ENCODE measurements around the gene DOCK11. TPM values are rescaled to one million over a fixed set of nuclear protein-coding genes. Genes with fewer than 3 reads are reported as not detected.

Gene DOCK11
- total RNA-seq, 1 donor from 2014 or later: 14.0 TPM

- Mint-ChIP-seq H3K27me3 (no peaks in the 10 kb centered on the region), H3K36me3 (peaks cover 3% of the 10 kb centered on the region)
- TF ChIP-seq CTCF (conservative IDR thresholded peaks at IDR 0.05): no peak
These were observed 173.8 kb downstream of the DOCK11 start for GRCh38 chrX:118669435-118669834.

GRCh38 chrX:118675326-118675965 is 179.8 kb downstream of the DOCK11 start:
- no peak for DNase-seq (ENCODE audit: extremely low spot score, unreplicated experiment)
- no peaks in the 10 kb centered on the region for H3K4me1 Mint-ChIP-seq (ENCODE audit: unreplicated experiment)
- no peaks in the 10 kb centered on the region for H3K9me3 Mint-ChIP-seq
- H3K27ac Mint-ChIP-seq: no peak overlapping the region
- TF ChIP-seq CTCF (conservative IDR thresholded peaks at IDR 0.05): no peak
- no peak overlapping the region for H3K4me3 Mint-ChIP-seq
- H3K36me3 Mint-ChIP-seq: peaks cover 3% of the 10 kb centered on the region
- no peaks in the 10 kb centered on the region for H3K27me3 Mint-ChIP-seq

More at GRCh38 chrX:118669435-118669834, 173.8 kb downstream of the DOCK11 start:
- H3K27ac Mint-ChIP-seq: no peak overlapping the region
- no peak for DNase-seq (ENCODE audit: extremely low spot score, unreplicated experiment)
- H3K9me3 Mint-ChIP-seq: no peaks in the 10 kb centered on the region
- H3K4me3 Mint-ChIP-seq: no peak overlapping the region
- H3K4me1 Mint-ChIP-seq (ENCODE audit: unreplicated experiment): no peaks in the 10 kb centered on the region

- no peak overlapping the region for H3K4me3 Mint-ChIP-seq
- no peak for DNase-seq (ENCODE audit: extremely low spot score, unreplicated experiment)
- H3K27ac Mint-ChIP-seq: no peak overlapping the region
- no peaks in the 10 kb centered on the region for H3K9me3 Mint-ChIP-seq
- H3K4me1 Mint-ChIP-seq (ENCODE audit: unreplicated experiment): no peaks in the 10 kb centered on the region
- H3K36me3 Mint-ChIP-seq: peaks cover 3% of the 10 kb centered on the region
- TF ChIP-seq CTCF (conservative IDR thresholded peaks at IDR 0.05): no peak
- no peaks in the 10 kb centered on the region for H3K27me3 Mint-ChIP-seq
These were observed 180.3 kb downstream of the DOCK11 start for GRCh38 chrX:118675966-118676349.

GRCh38 chrX:118677318-118677717 is 181.7 kb downstream of the DOCK11 start:
- TF ChIP-seq CTCF (conservative IDR thresholded peaks at IDR 0.05): no peak
- Mint-ChIP-seq H3K36me3 (peaks cover 3% of the 10 kb centered on the region), H3K27ac (no peak overlapping the region), H3K27me3 (no peaks in the 10 kb centered on the region), H3K4me3 (no peak overlapping the region), H3K4me1 (ENCODE audit: unreplicated experiment) (no peaks in the 10 kb centered on the region), H3K9me3 (no peaks in the 10 kb centered on the region)
- no peak for DNase-seq (ENCODE audit: extremely low spot score, unreplicated experiment)

- no peak overlapping the region for H3K4me3 Mint-ChIP-seq
- no peak for TF ChIP-seq CTCF (conservative IDR thresholded peaks at IDR 0.05)
- no peak overlapping the region for H3K27ac Mint-ChIP-seq
- no peaks in the 10 kb centered on the region for H3K27me3 Mint-ChIP-seq
- H3K4me1 Mint-ChIP-seq (ENCODE audit: unreplicated experiment): no peaks in the 10 kb centered on the region
- H3K9me3 Mint-ChIP-seq: no peaks in the 10 kb centered on the region
- H3K36me3 Mint-ChIP-seq: no peaks in the 10 kb centered on the region
- DNase-seq (ENCODE audit: extremely low spot score, unreplicated experiment): no peak
These were observed 183.7 kb downstream of the DOCK11 start for GRCh38 chrX:118679290-118679689.
